B cell (primary cell): ENCODE measurements around the gene LSS. TPM values are rescaled to one million over a fixed set of nuclear protein-coding genes. Genes with fewer than 3 reads are reported as not detected.

Source experiments
- ATAC-seq: fragments of 200-7000 bp; cut with Tn5 transposase; one replicate; pipeline ENCODE4 v1.10.0; 2021; ENCODE audit warnings: low read depth, mild to moderate bottlenecking, moderate number of reproducible peaks, moderate library complexity
- CTCF ChIA-PET: fragments of 350-600 bp; sonication (Branson Sonifier 250); formaldehyde crosslinking; loops from one replicate; lab custom pipeline; 2021; ENCODE audit warnings: antibody characterized with exemption, inconsistent platforms; lab: Charles Lee
- POLR2A ChIA-PET: fragments of 350-600 bp; sonication (Branson Sonifier 250); formaldehyde crosslinking; loops from one replicate; lab custom pipeline; 2021; ENCODE audit warnings: antibody characterized with exemption; lab: Charles Lee
- DNase-seq: peaks from one replicate; pipeline ENCODE4 v3.0.0; 2013
- H2AFZ ChIP-seq: 2 replicates; pipeline ENCODE4 v1.6.1; 2012; ENCODE audit warnings: mild to moderate bottlenecking, low read depth, low read length; ENCODE audit not compliant: insufficient read depth, poor library complexity, severe bottlenecking
- H3K27ac ChIP-seq, 2 donors: 1 replicate in 1 of 2; 2 replicates in 1 of 2; pipeline ENCODE4 v1.5.1; 2012 to 2013; ENCODE audit warnings: low read length in 2 of 2, mild to moderate bottlenecking in 2 of 2, moderate library complexity in 1 of 2
- H3K27me3 ChIP-seq, 4 experiments: fragments of 200-600 bp in 1 of 4; sonication (generic) in 1 of 4; replicated peaks in 1 of 4; 1 replicate in 2 of 4; 2 replicates in 2 of 4; pipeline versions ENCODE4 v1.6.1 to v1.7.0; 2013 to 2016; ENCODE audit warnings: low read length in 3 of 4, mild to moderate bottlenecking in 2 of 4, mixed read lengths in 1 of 4, moderate library complexity in 1 of 4; ENCODE audit not compliant: insufficient read depth in 4 of 4, control insufficient read depth in 3 of 4; ENCODE audit errors: control extremely low read depth in 1 of 4
- H3K36me3 ChIP-seq, 2 experiments: replicated peaks in 1 of 2; 1 replicate in 1 of 2; 2 replicates in 1 of 2; pipeline versions ENCODE4 v1.6.1 to v1.7.1; 2013; ENCODE audit warnings: low read length in 1 of 2; ENCODE audit not compliant: insufficient read depth in 2 of 2, control insufficient read depth in 1 of 2; ENCODE audit errors: control extremely low read depth in 1 of 2, extremely low read depth in 1 of 2
- H3K4me1 ChIP-seq, 2 donors: fragments of 200-600 bp in 1 of 2; sonication (generic) in 1 of 2; 1 replicate in 1 of 2; 2 replicates in 1 of 2; pipeline versions ENCODE4 v1.5.1 to v1.6.1; 2013 to 2017; ENCODE audit warnings: low read length in 2 of 2; ENCODE audit not compliant: control insufficient read depth in 2 of 2, insufficient read depth in 2 of 2
- H3K4me2 ChIP-seq: replicated peaks from 2 replicates; pipeline ENCODE3; 2012; ENCODE audit warnings: mild to moderate bottlenecking, low read depth, low read length; ENCODE audit not compliant: poor library complexity, severe bottlenecking
- H3K4me3 ChIP-seq, 5 experiments: fragments of 200-600 bp in 1 of 5; sonication (generic) in 1 of 5; 1 replicate in 3 of 5; 2 replicates in 2 of 5; pipeline versions ENCODE4 v1.5.1 to v1.7.0; 2011 to 2016; ENCODE audit warnings: low read length in 4 of 5, mild to moderate bottlenecking in 4 of 5, low read depth in 2 of 5, control low read depth in 1 of 5, moderate library complexity in 1 of 5; ENCODE audit not compliant: insufficient read depth in 1 of 5; ENCODE audit errors: control extremely low read depth in 1 of 5, extremely low read depth in 1 of 5
- H3K79me2 ChIP-seq: fragments of 200-600 bp; sonication (generic); one replicate; pipeline ENCODE4 v1.6.0; 2016; ENCODE audit warnings: low read length; ENCODE audit not compliant: control insufficient read depth, insufficient read depth
- H3K9ac ChIP-seq: fragments of 200-600 bp; sonication (generic); 2 replicates; pipeline ENCODE4 v1.6.1; 2017; ENCODE audit warnings: mild to moderate bottlenecking, low read length, moderate library complexity
- H3K9me3 ChIP-seq, 3 donors: one replicate each; pipeline versions ENCODE4 v1.6.1 to v1.7.1; 2013; ENCODE audit warnings: low read length in 2 of 3; ENCODE audit not compliant: control insufficient read depth in 2 of 3, insufficient read depth in 1 of 3; ENCODE audit errors: control extremely low read depth in 1 of 3
- H4K20me1 ChIP-seq: 2 replicates; pipeline ENCODE4 v1.6.0; 2012; ENCODE audit warnings: mild to moderate bottlenecking, low read length; ENCODE audit not compliant: insufficient read depth, control insufficient read depth, poor library complexity, severe bottlenecking
- H3K27ac Mint-ChIP-seq: one replicate; pipeline ENCODE4 v1.8.0; 2021; ENCODE audit warnings: mixed read lengths
- H3K27me3 Mint-ChIP-seq: one replicate; pipeline ENCODE4 v1.8.0; 2021; ENCODE audit warnings: mixed read lengths
- H3K4me1 Mint-ChIP-seq: one replicate; pipeline ENCODE4 v1.8.0; 2021; ENCODE audit warnings: mixed read lengths
- H3K4me3 Mint-ChIP-seq: one replicate; pipeline ENCODE4 v1.8.0; 2021; ENCODE audit warnings: mixed read lengths
- H3K9me3 Mint-ChIP-seq: one replicate; pipeline ENCODE4 v1.8.0; 2022; ENCODE audit warnings: mixed read lengths; ENCODE audit not compliant: insufficient read depth
- CTCF ChIP-seq: fragments of 200-600 bp; IDR thresholded peaks from one replicate; pipeline ENCODE4 v1.8.0; 2022; ENCODE audit warnings: antibody characterized with exemption, mild to moderate bottlenecking
- EZH2 ChIP-seq: IDR thresholded peaks from 2 replicates; pipeline ENCODE4 v1.6.1; 2012; ENCODE audit warnings: borderline replicate concordance, low read depth, mild to moderate bottlenecking, moderate library complexity, low read length; ENCODE audit not compliant: insufficient read depth, poor library complexity, severe bottlenecking
- WGBS: methylation state at CpG from one replicate; pipeline ENCODE4 v1.1.5; 2013; ENCODE audit warnings: missing lambda C conversion rate; ENCODE audit not compliant: insufficient coverage; 5-methylcytosine and 5-hydroxymethylcytosine counted together
- intact Hi-C: fragments of 100-400 bp; cut with micrococcal nuclease; formaldehyde crosslinking; loops from one replicate; pipeline ENCODE4 v1.10.0; 2022
- polyA plus RNA-seq: library from polyadenylated mRNA; depleted of rRNA; stranded (reverse); fragments of >200 nt; gene quantifications from 2 replicates; pipeline ENCODE4 v1.2.3, GENCODE V29; 2012
- total RNA-seq, 2 donors: library from RNA; stranded (reverse); fragments of 120-200 nt in 1 of 2; gene quantifications; 1 replicate in 1 of 2; 2 replicates in 1 of 2; pipeline versions ENCODE4 v1.2.3 to v1.2.4, GENCODE V29; 2013 to 2022

Gene LSS
- total and polyA plus RNA-seq, 2 donors (not counting 1 experiment from before 2014, with no cell fraction given) = 30.2 to 58.1 TPM

- 95% methylated on average over 19 of the region's 23 CpGs for WGBS
- ChIA-PET POLR2A (no interaction called here), CTCF (no interaction called here)
- DNase-seq (no peak), ATAC-seq (no peak)
- H3K79me2 ChIP-seq = no peaks in the 10 kb centered on the region
- intact Hi-C loops = no loop called here
- no peak overlapping the region for H2AFZ ChIP-seq
- TF ChIP-seq CTCF (no peak), EZH2 (no peak)
- Mint-ChIP-seq H3K27ac (no peak overlapping the region), H3K9me3 (no peaks in the 10 kb centered on the region), H3K4me1 (no peaks in the 10 kb centered on the region), H3K27me3 (no peaks in the 10 kb centered on the region), H3K4me3 (no peak overlapping the region)
- H3K4me2 ChIP-seq = no peak overlapping the region
- no peak overlapping the region for H3K4me3 ChIP-seq
- H3K27me3 ChIP-seq = no peaks in the 10 kb centered on the region
- H3K9ac ChIP-seq = no peak overlapping the region
- no peaks in the 10 kb centered on the region for H3K4me1 ChIP-seq
- H4K20me1 ChIP-seq = no peaks in the 10 kb centered on the region
- H3K9me3 ChIP-seq = no peaks in the 10 kb centered on the region
- H3K36me3 ChIP-seq = no peaks in the 10 kb centered on the region
- H3K27ac ChIP-seq = no peak overlapping the region
These were observed 16.5 kb downstream of the LSS start for GRCh38 chr21:46211786-46212720.

- WGBS = 97% methylated on average over 7 of the region's 7 CpGs
- POLR2A ChIA-PET = no interaction called here
These were observed 17.2 kb downstream of the LSS start for GRCh38 chr21:46211376-46211775.

More at GRCh38 chr21:46211376-46211775, 17.2 kb downstream of the LSS start:
- Histone ChIP-seq H4K20me1 (no peaks in the 10 kb centered on the region), H3K27me3 (no peaks in the 10 kb centered on the region), H3K9me3 (no peaks in the 10 kb centered on the region), H3K4me1 (no peaks in the 10 kb centered on the region), H2AFZ (no peak overlapping the region), H3K4me3 (no peak overlapping the region), H3K79me2 (no peaks in the 10 kb centered on the region), H3K4me2 (no peak overlapping the region), H3K9ac (no peak overlapping the region), H3K36me3 (no peaks in the 10 kb centered on the region), H3K27ac (no peak overlapping the region)
- no peaks in the 10 kb centered on the region for H3K9me3 Mint-ChIP-seq
- TF ChIP-seq EZH2 = no peak
- no peak for TF ChIP-seq CTCF
- ATAC-seq (no peak), DNase-seq (no peak)
- no peaks in the 10 kb centered on the region for H3K27me3 Mint-ChIP-seq
- intact Hi-C loops = no loop called here
- no peaks in the 10 kb centered on the region for H3K4me1 Mint-ChIP-seq
- no peak overlapping the region for H3K27ac Mint-ChIP-seq
- CTCF ChIA-PET = no interaction called here
- H3K4me3 Mint-ChIP-seq = no peak overlapping the region
